Stomach (tissue), 4 donors: ENCODE measurements around the gene NPIPB6.

Source experiments
- EP300 ChIP-seq: sonication (generic); formaldehyde crosslinking; IDR thresholded peaks from one replicate; pipeline ENCODE4 v1.6.1; 2017; ENCODE audit warnings: antibody characterized with exemption
- POLR2A ChIP-seq, 4 donors: fragments of 450-650 bp; IDR thresholded peaks; one replicate each; pipeline ENCODE4 v1.6.1; 2016; ENCODE audit warnings: antibody characterized with exemption in 4 of 4, control low read depth in 2 of 4, mild to moderate bottlenecking in 1 of 4, moderate library complexity in 1 of 4
- POLR2AphosphoS5 ChIP-seq, 3 donors: sonication (generic); formaldehyde crosslinking; IDR thresholded peaks; one replicate each; pipeline ENCODE4 v1.6.1; 2016; ENCODE audit warnings: antibody characterized with exemption in 3 of 3
- TF ChIP-seq, protein P1 (sequence below), 7 experiments: fragments of 450-650 bp in 4 of 7; fragments of 200-600 bp in 3 of 7; sonication (generic) in 3 of 7; IDR thresholded peaks; one replicate each; pipeline ENCODE4 v1.5.1; 2016 to 2019; ENCODE audit warnings: antibody characterized with exemption in 7 of 7, control low read depth in 2 of 7, mild to moderate bottlenecking in 1 of 7

DNA sequence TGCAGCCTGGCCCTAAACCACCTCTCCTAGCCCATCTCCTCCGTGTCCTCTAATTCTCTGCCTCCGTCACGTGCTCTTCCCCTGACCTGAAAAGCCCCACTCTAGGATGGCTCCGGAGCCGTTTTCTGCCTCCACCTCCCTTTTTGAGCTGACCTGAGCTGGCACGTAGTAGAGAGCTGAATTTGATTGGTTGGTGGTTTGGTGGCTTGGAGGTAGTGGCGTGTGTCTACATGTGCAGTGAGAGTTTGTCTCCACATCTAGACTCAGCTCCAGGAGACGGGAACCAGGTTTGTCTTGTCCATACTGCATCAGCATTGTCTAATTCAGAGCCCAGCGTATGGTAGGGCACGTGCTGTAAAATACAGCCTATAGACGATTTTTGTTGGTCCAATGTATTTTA lies 68.0 kb downstream of the NPIPB6 start:
- TF ChIP-seq, protein P1, sequence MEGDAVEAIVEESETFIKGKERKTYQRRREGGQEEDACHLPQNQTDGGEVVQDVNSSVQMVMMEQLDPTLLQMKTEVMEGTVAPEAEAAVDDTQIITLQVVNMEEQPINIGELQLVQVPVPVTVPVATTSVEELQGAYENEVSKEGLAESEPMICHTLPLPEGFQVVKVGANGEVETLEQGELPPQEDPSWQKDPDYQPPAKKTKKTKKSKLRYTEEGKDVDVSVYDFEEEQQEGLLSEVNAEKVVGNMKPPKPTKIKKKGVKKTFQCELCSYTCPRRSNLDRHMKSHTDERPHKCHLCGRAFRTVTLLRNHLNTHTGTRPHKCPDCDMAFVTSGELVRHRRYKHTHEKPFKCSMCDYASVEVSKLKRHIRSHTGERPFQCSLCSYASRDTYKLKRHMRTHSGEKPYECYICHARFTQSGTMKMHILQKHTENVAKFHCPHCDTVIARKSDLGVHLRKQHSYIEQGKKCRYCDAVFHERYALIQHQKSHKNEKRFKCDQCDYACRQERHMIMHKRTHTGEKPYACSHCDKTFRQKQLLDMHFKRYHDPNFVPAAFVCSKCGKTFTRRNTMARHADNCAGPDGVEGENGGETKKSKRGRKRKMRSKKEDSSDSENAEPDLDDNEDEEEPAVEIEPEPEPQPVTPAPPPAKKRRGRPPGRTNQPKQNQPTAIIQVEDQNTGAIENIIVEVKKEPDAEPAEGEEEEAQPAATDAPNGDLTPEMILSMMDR (IDR thresholded peaks at IDR 0.05) = no peak
- no peak for TF ChIP-seq POLR2AphosphoS5 (IDR thresholded peaks at IDR 0.05)
- TF ChIP-seq EP300 = no peak
- TF ChIP-seq POLR2A (IDR thresholded peaks at IDR 0.05) = no peak
